T-helper 9 cell (primary cell): Measurements from ENCODE around the gene CTNND1.
"Not testable (repeated sequence)": the region's sequence is repeated elsewhere in the genome, so short reads cannot be mapped to it uniquely, and the experiment has no call there.

Experiments
- DNase-seq: peaks from one replicate; pipeline ENCODE4 v3.0.0-alpha.2; 2020
- total RNA-seq, 2 donors: gene quantifications; one replicate each; lab custom pipeline; 2026; lab: John Stamatoyannopoulos, UW

Gene CTNND1, protein sequence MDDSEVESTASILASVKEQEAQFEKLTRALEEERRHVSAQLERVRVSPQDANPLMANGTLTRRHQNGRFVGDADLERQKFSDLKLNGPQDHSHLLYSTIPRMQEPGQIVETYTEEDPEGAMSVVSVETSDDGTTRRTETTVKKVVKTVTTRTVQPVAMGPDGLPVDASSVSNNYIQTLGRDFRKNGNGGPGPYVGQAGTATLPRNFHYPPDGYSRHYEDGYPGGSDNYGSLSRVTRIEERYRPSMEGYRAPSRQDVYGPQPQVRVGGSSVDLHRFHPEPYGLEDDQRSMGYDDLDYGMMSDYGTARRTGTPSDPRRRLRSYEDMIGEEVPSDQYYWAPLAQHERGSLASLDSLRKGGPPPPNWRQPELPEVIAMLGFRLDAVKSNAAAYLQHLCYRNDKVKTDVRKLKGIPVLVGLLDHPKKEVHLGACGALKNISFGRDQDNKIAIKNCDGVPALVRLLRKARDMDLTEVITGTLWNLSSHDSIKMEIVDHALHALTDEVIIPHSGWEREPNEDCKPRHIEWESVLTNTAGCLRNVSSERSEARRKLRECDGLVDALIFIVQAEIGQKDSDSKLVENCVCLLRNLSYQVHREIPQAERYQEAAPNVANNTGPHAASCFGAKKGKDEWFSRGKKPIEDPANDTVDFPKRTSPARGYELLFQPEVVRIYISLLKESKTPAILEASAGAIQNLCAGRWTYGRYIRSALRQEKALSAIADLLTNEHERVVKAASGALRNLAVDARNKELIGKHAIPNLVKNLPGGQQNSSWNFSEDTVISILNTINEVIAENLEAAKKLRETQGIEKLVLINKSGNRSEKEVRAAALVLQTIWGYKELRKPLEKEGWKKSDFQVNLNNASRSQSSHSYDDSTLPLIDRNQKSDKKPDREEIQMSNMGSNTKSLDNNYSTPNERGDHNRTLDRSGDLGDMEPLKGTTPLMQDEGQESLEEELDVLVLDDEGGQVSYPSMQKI
- total RNA-seq = 1.9 to 5.6 reads per million in 2 donors

- DNase-seq = no peak
Observed at GRCh38 chr11:57761301-57762234, at the start of gene CTNND1. Gene CTNND1, plus strand, starts transcription at chr11:57761802. Its CDS starts 29,677 bp downstream, at chr11:57791479.

- DNase-seq = peak; percentile 81
Observed at GRCh38 chr11:57712256-57713150, 49.1 kb upstream of the CTNND1 start, which contains the start of gene TMX2. Gene TMX2, plus strand, starts transcription at chr11:57712593. Its CDS starts 26 bp downstream, at chr11:57712619.

GRCh38 chr11:57713835-57714234, 47.8 kb upstream of the CTNND1 start:
- no peak for DNase-seq

GRCh38 chr11:57716726-57717125, 44.9 kb upstream of the CTNND1 start:
- not testable (repeated sequence) for DNase-seq

GRCh38 chr11:57727185-57727584, 34.4 kb upstream of the CTNND1 start:
- no peak for DNase-seq

- no peak for DNase-seq
Observed at GRCh38 chr11:57728829-57729228, 32.8 kb upstream of the CTNND1 start.

DNA sequence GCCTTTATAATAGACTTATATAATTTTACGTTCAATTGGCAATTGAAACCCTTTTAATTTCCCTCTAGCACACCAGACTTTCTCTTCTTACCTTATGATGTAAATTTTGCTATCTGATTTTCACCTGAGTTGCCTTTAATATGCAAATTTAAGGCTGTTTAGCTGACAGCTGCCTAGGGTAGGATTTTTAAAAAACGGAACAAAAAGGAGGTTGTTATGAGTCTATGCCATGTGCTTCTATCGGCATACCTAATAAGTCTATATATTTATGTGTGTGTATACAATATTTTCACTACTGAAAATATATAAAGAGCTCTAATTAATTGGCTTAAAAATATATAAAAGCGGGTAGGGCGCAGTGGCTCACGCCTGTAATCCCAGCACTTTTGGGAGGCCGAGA, 32.1 kb upstream of the CTNND1 start:
- DNase-seq = no peak

DNA sequence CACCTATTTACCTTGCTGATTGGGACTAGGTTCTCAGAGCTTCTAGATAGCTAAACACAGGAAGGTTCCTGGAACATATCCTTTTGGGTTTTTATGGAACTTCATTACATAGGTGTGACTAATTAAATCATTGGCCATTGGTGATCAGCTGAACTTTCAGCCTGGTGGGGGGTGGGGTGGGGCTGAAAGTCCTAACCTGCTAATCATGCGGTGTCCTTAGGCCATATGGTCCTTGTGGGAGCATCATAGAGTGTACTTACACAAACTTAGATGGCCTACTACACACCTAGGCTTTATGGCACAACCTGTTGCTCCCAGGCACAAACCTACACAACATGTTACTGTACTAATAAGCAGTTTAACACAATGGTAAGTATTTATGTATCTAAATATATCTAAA, 28.9 kb upstream of the CTNND1 start:
- DNase-seq = no peak

- no peak for DNase-seq
Observed at GRCh38 chr11:57735619-57736298, 25.8 kb upstream of the CTNND1 start.

DNA sequence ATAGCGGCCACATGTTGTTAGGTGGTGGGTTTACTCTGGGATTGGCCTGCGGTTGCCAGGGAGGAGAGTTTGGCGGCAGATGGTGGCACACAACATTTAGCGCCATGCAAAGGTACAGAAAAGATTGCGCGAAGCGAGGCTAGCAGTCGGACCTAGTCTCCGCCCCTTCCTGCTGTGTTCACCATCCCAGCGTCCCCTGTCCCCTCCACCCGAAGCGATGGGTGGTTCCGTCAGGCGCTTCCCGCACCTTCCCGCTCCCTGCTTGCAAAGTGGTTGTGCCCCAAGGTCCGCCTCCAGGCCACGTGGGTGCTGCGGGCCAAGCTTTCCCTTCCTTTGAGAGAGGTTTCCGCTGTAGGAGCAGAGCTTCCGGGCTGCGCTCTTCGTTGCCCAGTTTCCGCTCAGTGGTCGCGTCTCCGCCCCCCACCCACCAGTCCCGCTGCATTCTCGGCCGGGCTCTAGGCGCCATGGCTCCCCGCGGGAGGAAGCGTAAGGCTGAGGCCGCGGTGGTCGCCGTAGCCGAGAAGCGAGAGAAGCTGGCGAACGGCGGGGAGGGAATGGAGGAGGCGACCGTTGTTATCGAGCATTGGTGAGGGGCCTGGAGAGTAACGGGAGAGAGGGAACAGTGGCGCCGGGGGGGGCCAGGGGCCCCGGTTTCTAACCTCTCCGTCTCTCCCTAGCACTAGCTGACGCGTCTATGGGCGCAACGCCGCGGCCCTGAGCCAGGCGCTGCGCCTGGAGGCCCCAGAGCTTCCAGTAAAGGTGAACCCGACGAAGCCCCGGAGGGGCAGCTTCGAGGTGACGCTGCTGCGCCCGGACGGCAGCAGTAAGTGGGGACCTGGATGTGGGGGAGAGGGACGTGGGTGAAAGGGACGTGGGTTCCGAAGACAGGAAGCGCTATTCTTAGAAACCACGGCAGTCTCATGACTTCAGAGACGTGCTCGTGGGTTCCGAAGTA, 20.2 kb upstream of the CTNND1 start, which contains the start of gene SELENOH:
Gene SELENOH (plus strand): TSS at position 360 of the 955 bp plus-strand sequence. CDS start 105 bp downstream, at position 465.
- peak; percentile 81 for DNase-seq

GRCh38 chr11:57742087-57742452, 19.5 kb upstream of the CTNND1 start:
- no peak for DNase-seq

DNA sequence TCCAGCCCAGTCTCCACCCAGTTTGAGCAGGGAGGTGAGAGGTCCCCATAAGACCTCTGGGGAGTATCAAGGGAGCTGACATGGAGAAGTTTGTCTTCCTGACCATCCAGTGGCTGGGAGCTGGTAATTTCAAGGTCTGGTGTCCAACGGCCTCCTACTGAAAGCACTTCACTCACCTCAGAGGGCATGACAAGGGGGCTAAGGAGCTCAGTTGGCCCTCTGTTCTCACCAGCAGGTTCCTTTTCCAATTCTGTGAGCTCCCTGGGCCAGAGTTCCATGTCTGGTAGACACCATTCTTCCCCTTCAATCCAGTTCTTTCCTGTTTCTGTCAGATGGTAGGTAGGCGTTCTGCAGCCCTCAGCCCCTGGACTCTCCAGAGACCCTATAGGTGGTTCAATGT, 17.2 kb upstream of the CTNND1 start:
- DNase-seq = no peak

GRCh38 chr11:57745206-57745605, 16.4 kb upstream of the CTNND1 start:
- no peak for DNase-seq

- no peak for DNase-seq
Observed at GRCh38 chr11:57746920-57747319, 14.7 kb upstream of the CTNND1 start.

GRCh38 chr11:57751176-57751575, 10.4 kb upstream of the CTNND1 start:
- no peak for DNase-seq

DNA sequence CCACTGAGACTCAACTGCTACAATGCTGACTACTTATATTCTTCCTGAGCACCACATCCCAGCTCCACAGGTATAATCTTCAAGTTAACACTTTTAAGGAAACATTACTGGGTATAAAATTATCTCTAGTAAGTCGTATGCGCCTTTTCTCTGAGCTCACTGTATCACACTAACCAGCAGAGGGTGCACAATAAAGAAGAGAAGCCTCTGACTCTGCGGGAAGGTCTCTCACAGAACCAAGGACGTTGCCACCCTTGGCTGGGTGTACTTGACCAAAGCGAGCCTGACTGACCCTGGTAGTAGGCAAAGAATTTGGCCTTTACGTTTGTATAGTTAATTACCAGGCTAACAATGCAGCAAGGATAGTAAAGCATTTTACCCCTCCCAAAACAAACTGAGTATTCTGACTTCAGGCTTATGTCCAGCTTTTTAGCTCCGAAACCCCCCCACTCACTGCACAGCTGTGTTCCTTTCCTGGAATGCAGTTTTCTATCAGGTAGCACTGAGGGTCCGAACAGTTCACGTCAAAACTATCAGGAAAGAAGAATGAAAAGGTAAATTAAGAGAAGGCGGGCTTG, 9.8 kb upstream of the CTNND1 start, which contains the start of gene BTBD18:
Gene BTBD18 (minus strand): TSS at position 144 of the 578 bp plus-strand sequence. CDS start 631 bp downstream, outside the sequence.
- DNase-seq = no peak

GRCh38 chr11:57752954-57753353, 8.6 kb upstream of the CTNND1 start:
- DNase-seq = no peak

DNA sequence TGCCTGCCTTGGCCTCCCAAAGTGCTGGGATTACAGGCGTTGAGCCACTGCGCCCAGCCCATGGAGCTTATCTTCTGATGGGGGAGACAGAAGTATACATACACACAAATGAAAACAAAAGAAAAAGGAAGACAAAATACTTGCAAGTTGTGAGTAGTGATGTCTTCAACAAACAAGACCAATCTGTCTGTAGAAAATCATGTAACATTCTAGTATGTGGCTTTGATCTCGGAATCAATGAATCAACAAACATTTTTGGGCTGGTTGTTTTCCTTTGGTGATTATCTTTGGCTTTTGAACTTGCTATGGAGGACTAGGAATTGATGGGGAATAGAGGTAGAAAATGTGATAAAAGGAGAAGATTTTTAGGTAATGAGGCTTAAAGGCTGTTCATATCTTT, 3.4 kb upstream of the CTNND1 start:
- DNase-seq = no peak
